Common myeloid progenitor, CD34-positive (primary cell): ENCODE data around the gene VSIG10L2.

Experiments
- CTCF ChIA-PET: fragments of 350-600 bp; sonication (Branson Sonifier 250); formaldehyde crosslinking; loops from one replicate; lab custom pipeline; 2021; ENCODE audit warnings: antibody characterized with exemption; lab: Charles Lee
- POLR2A ChIA-PET: fragments of 350-600 bp; sonication (Branson Sonifier 250); formaldehyde crosslinking; loops from one replicate; lab custom pipeline; 2021; ENCODE audit warnings: antibody characterized with exemption; lab: Charles Lee
- DNase-seq, 3 donors: peaks; one replicate each; pipeline versions ENCODE4 v3.0.0 to v3.0.0-alpha.2; 2013
- H3K27ac ChIP-seq, 2 experiments: 1 replicate in 1 of 2; 2 replicates in 1 of 2; pipeline ENCODE4 v1.7.0; 2013; ENCODE audit warnings: inconsistent platforms in 2 of 2, low read length in 2 of 2, mild to moderate bottlenecking in 2 of 2, low read depth in 1 of 2, moderate library complexity in 1 of 2; ENCODE audit not compliant: severe bottlenecking in 2 of 2, insufficient read depth in 1 of 2, poor library complexity in 1 of 2
- H3K27me3 ChIP-seq, 5 experiments: replicated peaks in 2 of 5; 1 replicate in 3 of 5; 2 replicates in 2 of 5; pipeline versions ENCODE4 v1.6.1 to v1.7.0; 2013; ENCODE audit warnings: low read length in 4 of 5, mild to moderate bottlenecking in 2 of 5, moderate library complexity in 2 of 5, inconsistent platforms in 1 of 5; ENCODE audit not compliant: insufficient read depth in 5 of 5, control insufficient read depth in 4 of 5
- H3K36me3 ChIP-seq, 4 experiments: 1 replicate in 2 of 4; 2 replicates in 2 of 4; pipeline versions ENCODE4 v1.6.1 to v1.7.0; 2013; ENCODE audit warnings: low read length in 3 of 4, control low read depth in 1 of 4, mild to moderate bottlenecking in 1 of 4; ENCODE audit not compliant: control insufficient read depth in 4 of 4, insufficient read depth in 4 of 4
- H3K4me1 ChIP-seq, 4 experiments: 1 replicate in 3 of 4; 2 replicates in 1 of 4; pipeline versions ENCODE4 v1.6.1 to v1.7.1; 2013; ENCODE audit warnings: low read length in 3 of 4, mild to moderate bottlenecking in 3 of 4, control low read depth in 1 of 4, inconsistent platforms in 1 of 4, moderate library complexity in 1 of 4; ENCODE audit not compliant: control insufficient read depth in 4 of 4, insufficient read depth in 4 of 4; ENCODE audit errors: control extremely low read depth in 1 of 4
- H3K4me3 ChIP-seq, 7 experiments: 1 replicate in 4 of 7; 2 replicates in 3 of 7; pipeline versions ENCODE4 v1.5.1 to v1.7.0; 2013; ENCODE audit warnings: mild to moderate bottlenecking in 7 of 7, low read length in 6 of 7, moderate library complexity in 6 of 7, inconsistent platforms in 2 of 7, low read depth in 2 of 7, control low read depth in 1 of 7; ENCODE audit not compliant: insufficient read depth in 4 of 7, control insufficient read depth in 1 of 7; ENCODE audit errors: extremely low read depth in 1 of 7
- H3K9me3 ChIP-seq, 5 experiments: 1 replicate in 4 of 5; 2 replicates in 1 of 5; pipeline versions ENCODE4 v1.6.1 to v1.7.1; 2013; ENCODE audit warnings: low read length in 4 of 5, mild to moderate bottlenecking in 2 of 5, inconsistent platforms in 1 of 5, low read depth in 1 of 5, moderate library complexity in 1 of 5; ENCODE audit not compliant: control insufficient read depth in 4 of 5, insufficient read depth in 2 of 5; ENCODE audit errors: control extremely low read depth in 1 of 5
- WGBS: methylation state at CpG from one replicate; pipeline ENCODE4 v1.1.5; 2013; ENCODE audit not compliant: insufficient coverage; 5-methylcytosine and 5-hydroxymethylcytosine counted together

VSIG10L2 gene

DNA sequence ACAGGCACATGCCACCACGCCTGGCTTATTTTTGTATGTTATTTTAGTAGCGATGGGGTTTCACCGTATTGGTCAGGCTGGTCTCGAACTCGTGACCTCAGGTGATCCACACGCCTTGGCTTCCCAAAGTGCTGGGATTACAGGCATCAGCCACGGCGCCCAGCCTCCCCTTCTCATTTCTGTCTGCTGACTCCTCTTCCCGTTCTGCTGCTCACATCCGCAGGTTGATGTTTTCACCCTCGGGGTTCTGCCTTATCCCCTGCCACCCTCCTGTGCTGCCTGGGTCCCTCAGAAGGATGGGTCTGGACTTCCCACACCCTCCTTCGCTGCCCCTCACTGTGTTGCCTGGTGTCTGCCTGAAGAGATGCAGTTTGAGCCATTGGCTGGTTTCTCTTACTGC, 19.2 kb upstream of the VSIG10L2 start:
- Histone ChIP-seq H3K4me1 (peaks cover 0 to 2% (median 0%) of the 10 kb centered on the region in 4 experiments), H3K36me3 (no peaks in the 10 kb centered on the region), H3K27me3 (peaks cover 0 to 15% (median 6%) of the 10 kb centered on the region in 5 experiments), H3K9me3 (no peaks in the 10 kb centered on the region), H3K4me3 (no peak overlapping the region), H3K27ac (no peak overlapping the region)
- WGBS = 100% methylated on average over 9 of the region's 12 CpGs
- DNase-seq = no peak
- POLR2A ChIA-PET = no interaction called here
- CTCF ChIA-PET = interaction anchor here (1.8 kb wide), 1 partner anchor 197 kb away, joined by 6 read pairs; no protein-coding TSS in a partner anchor

DNA sequence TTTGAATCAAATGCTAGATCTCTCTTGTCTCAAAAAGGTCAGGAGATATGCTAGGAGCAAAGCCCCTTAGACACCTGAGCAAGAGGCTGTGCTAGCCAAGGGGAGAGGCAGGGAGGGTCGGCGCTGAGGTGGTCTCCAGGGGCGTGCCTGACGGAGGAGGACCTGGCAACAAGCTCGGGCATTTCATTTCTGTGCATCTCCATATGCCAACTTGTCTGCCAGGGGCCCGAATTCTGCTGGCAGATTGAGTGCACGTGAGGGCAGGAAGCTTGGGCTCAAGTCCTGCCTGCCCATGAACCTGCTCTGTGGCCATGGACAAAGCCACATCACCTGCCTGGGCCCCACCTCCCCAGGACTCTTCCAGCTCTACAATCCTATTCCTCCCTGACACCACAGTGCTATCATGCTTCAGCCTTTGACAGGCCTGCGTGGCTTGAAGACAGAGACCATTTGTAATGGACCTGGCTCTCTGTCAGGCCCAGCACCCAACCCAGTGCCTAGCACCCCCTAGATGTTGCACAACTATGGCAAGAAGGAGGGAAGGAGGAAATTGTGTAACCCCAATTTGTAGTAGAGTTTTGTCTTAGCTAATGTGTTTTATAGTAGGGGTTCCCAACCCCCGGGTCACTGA, 16.3 kb upstream of the VSIG10L2 start:
- WGBS = 92% methylated on average over 7 of the region's 9 CpGs
- ChIA-PET POLR2A (interaction anchor here (0.6 kb wide), 1 partner anchor 19 kb away, joined by 3 read pairs; no protein-coding TSS in a partner anchor), CTCF (no interaction called here)
- Histone ChIP-seq H3K9me3 (no peaks in the 10 kb centered on the region), H3K27me3 (peaks cover 0 to 24% (median 6%) of the 10 kb centered on the region in 5 experiments), H3K36me3 (no peaks in the 10 kb centered on the region), H3K4me3 (no peak overlapping the region), H3K27ac (no peak overlapping the region), H3K4me1 (peaks cover 0 to 2% (median 0%) of the 10 kb centered on the region in 4 experiments)
- no peak for DNase-seq

DNA sequence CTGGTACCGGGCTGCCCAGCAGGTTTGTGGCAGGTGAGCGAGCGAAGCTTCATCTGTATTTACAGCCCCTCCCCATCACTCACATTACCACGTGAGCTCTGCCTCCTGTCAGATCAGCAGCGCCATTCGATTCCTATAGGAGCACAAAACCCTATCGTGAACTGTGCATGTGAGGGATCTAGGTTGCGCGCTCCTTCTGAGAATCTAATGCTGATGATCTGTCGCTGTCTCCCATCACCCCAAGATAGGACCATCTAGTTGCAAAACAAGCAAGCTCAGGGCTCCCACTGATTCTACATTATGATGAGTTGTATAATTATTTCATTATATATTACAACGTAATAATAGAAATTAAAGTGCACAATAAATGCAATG, 15.8 kb upstream of the VSIG10L2 start:
- POLR2A ChIA-PET = no interaction called here
- CTCF ChIA-PET = no interaction called here

DNA sequence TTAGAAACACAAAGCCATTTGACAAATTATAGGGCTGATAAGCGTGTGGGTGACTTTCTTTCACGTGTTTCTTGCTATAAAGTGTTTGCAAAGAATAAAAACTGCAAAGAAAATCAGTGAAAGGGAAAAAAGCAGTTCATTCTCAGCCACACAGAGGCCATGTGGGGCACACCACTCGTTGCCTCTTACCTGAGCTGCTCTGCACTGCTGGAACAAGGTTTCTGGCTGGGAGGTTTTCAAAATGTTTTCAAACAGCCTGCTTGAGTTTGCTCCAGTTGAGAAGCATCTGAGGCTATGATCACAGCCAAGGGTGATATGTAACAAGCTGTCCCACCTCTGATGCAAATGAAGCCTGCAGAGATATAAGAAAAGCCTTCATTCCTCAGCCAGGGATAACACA, 14.7 kb upstream of the VSIG10L2 start:
- Histone ChIP-seq H3K36me3 (no peaks in the 10 kb centered on the region), H3K27me3 (peaks cover 0 to 27% (median 6%) of the 10 kb centered on the region in 5 experiments), H3K4me1 (peaks cover 0 to 2% (median 0%) of the 10 kb centered on the region in 4 experiments), H3K9me3 (no peaks in the 10 kb centered on the region), H3K4me3 (no peak overlapping the region), H3K27ac (no peak overlapping the region)
- ChIA-PET CTCF (interaction anchor here (1.5 kb wide), 1 partner anchor 8 kb away, joined by 5 read pairs; no protein-coding TSS in a partner anchor), POLR2A (no interaction called here)
- no peak for DNase-seq
- WGBS = 89% methylated on average over 3 of the region's 3 CpGs

More for the DNA sequence above, 15.8 kb upstream of the VSIG10L2 start:
- Histone ChIP-seq H3K27me3 (peaks cover 0 to 24% (median 6%) of the 10 kb centered on the region in 5 experiments), H3K4me1 (peaks cover 0 to 2% (median 0%) of the 10 kb centered on the region in 4 experiments), H3K9me3 (no peaks in the 10 kb centered on the region), H3K36me3 (no peaks in the 10 kb centered on the region), H3K27ac (no peak overlapping the region), H3K4me3 (no peak overlapping the region)
- WGBS = 86% methylated on average over 3 of the region's 11 CpGs
- no peak for DNase-seq

DNA sequence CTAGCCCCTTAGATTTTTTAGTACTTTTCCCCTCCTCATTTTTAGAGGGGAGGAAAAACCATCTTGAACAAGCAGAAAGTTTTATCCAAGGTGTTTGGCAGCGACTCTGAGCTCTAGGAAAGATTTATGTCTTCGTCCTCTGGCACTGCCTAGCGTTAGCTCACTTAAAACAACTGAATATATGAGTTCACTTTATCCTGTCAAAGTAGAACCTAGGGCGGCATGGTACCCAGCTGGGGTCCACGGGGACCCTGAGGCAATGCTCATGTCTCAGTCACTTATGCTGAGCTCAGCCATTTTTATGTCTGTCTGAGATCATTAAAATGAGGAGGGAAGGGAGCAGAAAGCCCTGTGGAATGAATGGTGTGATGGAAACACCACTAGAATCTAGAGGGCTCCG, 14.2 kb upstream of the VSIG10L2 start:
- no peak for DNase-seq
- Histone ChIP-seq H3K36me3 (no peaks in the 10 kb centered on the region), H3K4me1 (peaks cover 0 to 2% (median 0%) of the 10 kb centered on the region in 4 experiments), H3K27me3 (peaks cover 0 to 27% (median 6%) of the 10 kb centered on the region in 5 experiments), H3K27ac (no peak overlapping the region), H3K9me3 (no peaks in the 10 kb centered on the region), H3K4me3 (no peak overlapping the region)
- WGBS = 83% methylated on average over 5 of the region's 6 CpGs
- ChIA-PET CTCF (interaction anchor here (1.5 kb wide), 1 partner anchor 8 kb away, joined by 5 read pairs; no protein-coding TSS in a partner anchor), POLR2A (no interaction called here)

DNA sequence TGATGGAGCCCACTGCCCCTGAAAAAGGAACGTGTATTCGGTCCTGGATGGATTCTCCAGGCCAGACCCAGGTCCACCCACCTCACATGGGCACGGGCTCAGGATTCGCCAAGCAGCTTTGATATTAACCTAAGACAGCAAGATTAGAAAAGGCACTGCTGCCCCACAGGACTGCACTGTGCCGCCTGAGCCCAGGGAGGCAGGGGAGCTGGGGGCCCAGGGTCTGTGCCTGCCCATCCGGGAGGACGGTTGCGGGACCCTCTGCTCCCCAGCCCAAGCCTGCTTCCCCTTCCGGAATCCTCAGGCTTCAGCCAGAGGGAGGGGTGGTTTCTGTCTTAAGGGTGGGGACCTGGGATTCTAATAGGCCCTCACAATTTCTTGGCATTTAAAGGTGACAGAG, 13.5 kb upstream of the VSIG10L2 start:
- WGBS = 70% methylated on average over 3 of the region's 9 CpGs
- H3K4me3 ChIP-seq = no peak overlapping the region
- ChIA-PET CTCF (interaction anchor here (1.5 kb wide), 1 partner anchor 9 kb away, joined by 5 read pairs; no protein-coding TSS in a partner anchor), POLR2A (no interaction called here)
- H3K9me3 ChIP-seq = no peaks in the 10 kb centered on the region
- no peak for DNase-seq
- H3K36me3 ChIP-seq = no peaks in the 10 kb centered on the region
- H3K27ac ChIP-seq = no peak overlapping the region
- H3K4me1 ChIP-seq = peaks cover 0 to 2% (median 0%) of the 10 kb centered on the region in 4 experiments
- H3K27me3 ChIP-seq = peaks cover 0 to 27% (median 6%) of the 10 kb centered on the region in 5 experiments
